Measurements from ENCODE around the gene CSGALNACT2.

- TF ChIP-seq EP300 (IDR thresholded peaks at IDR 0.05; ENCODE audit: borderline replicate concordance in 1 of 2, control insufficient read depth in 1 of 2, low read depth in 2 of 2, low read length in 2 of 2) (no peak), CHD2 (IDR thresholded peaks at IDR 0.05; ENCODE audit: borderline replicate concordance, low read depth, low read length) (no peak), RFX5 (IDR thresholded peaks at IDR 0.05; ENCODE audit: low read depth, low read length) (no peak), STAT3 (IDR thresholded peaks at IDR 0.05; ENCODE audit: low read depth, low read length) (no peak), BRCA1 (IDR thresholded peaks at IDR 0.05; ENCODE audit: low read depth, low read length) (no peak), RAD21 (IDR thresholded peaks at IDR 0.05; ENCODE audit: insufficient read depth, low read depth, low read length) (no peak)
Measured at GRCh38 chr10:43160921-43161255, 22.6 kb downstream of the CSGALNACT2 start.
